T47D (cell line): ENCODE data around the gene FARP1.
A peak's percentile ranks its signal among the peaks of the same experiment; 100 is the strongest.

Experiments
- DNase-seq, 2 experiments: peaks; one replicate each; pipeline versions ENCODE4 v3.0.0 to v3.0.0-alpha.2; 2011 to 2012; ENCODE audit warnings: low read depth in 1 of 2, low spot score in 1 of 2
- JUND ChIP-seq: IDR thresholded peaks from 2 replicates; pipeline ENCODE4 v1.6.1; 2012; ENCODE audit warnings: low read depth
- in situ Hi-C: cut with HindIII; loops from 2 replicates; pipeline ENCODE4 v1.10.0; 2016; ENCODE audit warnings: low sequenced_read_pairs, low pct_unique_long_range_greater_than_20kb

The FARP1 gene

DNA sequence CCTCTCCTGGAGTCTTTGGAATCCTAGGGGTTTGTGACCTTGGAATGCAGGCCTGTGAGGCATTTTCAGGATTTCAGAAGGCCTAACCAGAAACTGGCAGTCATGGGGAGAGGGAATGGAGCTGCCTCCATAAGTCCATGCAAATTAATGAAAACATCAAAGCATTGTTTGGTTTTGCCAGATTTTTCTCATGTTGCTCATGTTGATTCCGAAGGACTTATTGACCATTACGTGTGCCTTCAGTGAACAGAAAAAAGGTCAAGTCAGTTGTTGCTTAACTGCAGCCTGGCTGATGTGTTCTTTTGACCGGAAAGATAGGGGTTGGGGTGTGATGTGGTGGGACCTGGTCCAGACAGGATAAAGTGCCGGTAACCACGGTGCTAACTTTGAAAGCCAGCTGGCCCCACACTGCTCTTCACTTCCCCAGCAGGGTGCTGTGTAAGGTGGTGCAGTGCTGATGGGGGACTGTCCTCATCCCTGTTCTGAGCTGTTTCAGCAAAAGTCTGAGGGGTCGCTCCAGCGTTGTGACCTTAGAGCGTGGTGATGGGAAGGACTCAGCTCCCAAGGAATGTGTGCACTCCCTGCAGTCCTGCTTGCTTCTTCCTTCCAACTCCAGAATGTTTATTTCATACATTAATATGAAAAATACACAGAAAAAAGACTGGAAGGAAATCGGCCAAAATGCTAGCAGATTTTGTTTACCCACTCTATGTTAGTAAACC, 30.7 kb downstream of the FARP1 start:
- DNase-seq = peak in 1 of 2 experiments; percentile 46
- no peak for TF ChIP-seq JUND
- in situ Hi-C loops = no loop called here

DNA sequence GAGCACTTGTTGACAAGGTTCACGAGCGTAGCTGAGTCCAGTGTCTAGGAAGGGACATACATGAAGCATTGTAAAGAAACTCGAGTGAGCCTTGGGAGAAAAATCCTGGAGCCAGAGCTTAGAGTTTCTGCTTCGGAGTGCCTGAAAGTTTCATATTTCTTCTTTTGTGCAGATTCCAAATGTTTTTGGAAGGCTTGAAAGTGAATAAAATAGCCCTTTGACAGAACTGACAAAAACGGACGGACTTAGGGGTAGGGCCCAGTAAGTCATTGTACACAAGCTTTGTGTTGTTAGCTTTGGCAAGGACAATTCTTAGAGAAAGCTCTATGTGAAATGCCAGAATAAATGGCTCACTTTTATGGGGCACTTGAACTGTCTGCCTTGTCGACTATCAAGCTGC, 31.4 kb downstream of the FARP1 start:
- in situ Hi-C loops = no loop called here
- TF ChIP-seq JUND = no peak
- peak in 1 of 2 experiments; percentile 18 for DNase-seq

DNA sequence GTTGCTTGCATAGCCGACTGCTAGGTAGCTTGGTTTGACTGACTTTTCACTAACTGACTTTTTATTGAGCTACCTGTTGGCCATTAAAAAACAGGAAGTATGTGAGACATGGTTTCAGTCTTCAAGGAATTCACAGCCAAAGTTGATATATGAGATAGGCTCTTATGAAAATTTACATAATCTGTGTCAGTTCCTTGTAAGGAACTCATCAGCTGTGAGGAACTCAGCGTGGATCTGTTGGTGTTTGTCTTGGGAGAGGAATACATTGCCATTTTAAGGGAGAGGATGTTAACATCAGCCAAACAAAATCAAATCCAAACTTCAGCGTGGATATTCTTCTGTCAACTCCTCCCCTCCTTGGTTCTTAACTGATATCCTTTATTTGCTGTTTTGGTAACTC, 32.1 kb downstream of the FARP1 start:
- in situ Hi-C loops = no loop called here
- TF ChIP-seq JUND = no peak
- DNase-seq = peak in 1 of 2 experiments; percentile 15

GRCh38 chr13:98175823-98176222, 32.9 kb downstream of the FARP1 start:
- TF ChIP-seq JUND = no peak
- in situ Hi-C loops = no loop called here
- DNase-seq = peak in 1 of 2 experiments; percentile 28

GRCh38 chr13:98176777-98177608, 34.1 kb downstream of the FARP1 start, which contains the start of gene RNF113B:
Gene RNF113B (minus strand): TSS chr13:98177269. CDS start chr13:98177236, 33 bp downstream.
- in situ Hi-C loops = no loop called here
- no peak for DNase-seq
- TF ChIP-seq JUND = no peak

- in situ Hi-C loops = no loop called here
- DNase-seq = no peak
- no peak for TF ChIP-seq JUND
These were observed 37.2 kb downstream of the FARP1 start for GRCh38 chr13:98180092-98180491.

- no peak for TF ChIP-seq JUND
- in situ Hi-C loops = no loop called here
- no peak for DNase-seq
These were observed 38.4 kb downstream of the FARP1 start for GRCh38 chr13:98181111-98181815.

GRCh38 chr13:98182153-98182552, 39.3 kb downstream of the FARP1 start:
- in situ Hi-C loops = no loop called here
- DNase-seq = no peak
- no peak for TF ChIP-seq JUND

DNA sequence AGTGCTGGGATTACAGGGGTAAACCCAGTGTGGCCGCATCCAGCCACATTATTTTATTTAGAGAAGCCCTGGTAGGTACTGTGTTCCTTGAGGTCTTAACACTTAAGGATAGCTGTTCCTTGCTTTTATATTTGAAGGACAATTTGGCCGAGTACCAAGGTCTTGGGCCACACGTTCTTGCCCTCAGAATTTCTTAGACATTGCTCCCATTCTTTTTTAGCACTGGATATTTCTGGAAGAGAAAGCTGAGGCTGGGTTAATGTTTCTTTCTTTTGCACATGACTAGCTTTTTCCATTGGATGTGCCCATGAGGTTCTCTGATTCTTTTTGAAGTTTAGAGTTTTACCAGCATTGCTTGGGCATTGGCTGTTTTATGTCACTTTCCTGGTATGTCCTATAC, 39.7 kb downstream of the FARP1 start:
- in situ Hi-C loops = no loop called here
- TF ChIP-seq JUND = no peak
- DNase-seq = no peak

DNA sequence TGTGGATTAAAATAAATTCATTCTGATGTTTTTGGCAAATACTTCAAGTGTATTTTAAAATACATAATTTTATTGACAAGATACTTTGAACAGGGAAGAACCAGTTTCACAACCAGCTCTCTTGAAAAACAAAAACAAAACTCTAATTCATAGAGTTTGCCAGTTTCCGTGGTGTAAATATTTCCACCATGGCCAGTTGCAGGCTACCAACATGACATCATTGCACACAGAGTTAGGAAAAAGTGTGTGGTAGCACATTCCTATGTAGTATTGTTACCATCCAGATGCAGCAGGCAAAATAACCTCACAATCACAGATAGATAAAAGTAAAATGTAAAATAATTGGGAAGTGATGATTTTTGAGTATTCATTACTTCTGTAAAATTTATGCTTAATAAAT, 41.9 kb downstream of the FARP1 start:
- TF ChIP-seq JUND = no peak
- DNase-seq = no peak
- in situ Hi-C loops = no loop called here

DNA sequence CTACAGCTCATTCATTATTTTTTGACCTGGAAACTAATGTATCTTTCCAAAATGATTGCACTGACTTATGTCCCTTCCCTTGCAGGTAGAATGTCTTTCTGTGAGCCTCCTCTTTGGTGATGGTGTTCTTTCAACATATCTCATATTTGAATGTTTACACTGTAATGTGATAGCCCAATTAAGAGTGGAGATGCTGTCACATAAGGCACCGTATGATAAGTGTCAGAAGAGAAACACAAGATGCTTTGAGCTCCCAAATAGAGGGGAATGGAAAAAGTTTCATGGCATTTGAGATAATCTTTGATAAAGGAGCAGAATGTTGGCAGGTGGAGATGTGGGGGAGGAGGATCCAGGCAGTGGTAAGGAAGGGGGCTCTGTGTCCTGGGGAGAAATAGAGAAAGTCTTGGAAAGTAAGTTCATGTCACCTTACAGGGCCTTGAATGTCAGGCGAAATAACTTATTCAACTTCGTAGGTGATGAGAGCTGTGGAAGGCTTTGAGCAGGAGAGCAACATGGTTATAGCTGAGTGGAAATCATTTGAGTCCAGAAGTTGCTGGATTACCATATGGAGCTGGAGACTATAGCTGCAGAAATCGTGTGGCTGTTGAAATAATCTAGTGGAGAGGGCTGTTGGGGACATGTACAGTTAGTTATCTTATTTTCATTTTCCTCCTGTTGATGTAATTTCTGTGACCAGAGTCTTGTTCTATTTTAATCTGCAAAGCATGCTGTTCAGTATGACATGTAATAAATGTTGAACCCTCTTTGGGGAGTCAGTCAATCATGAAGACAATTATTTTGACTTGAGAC, 44.5 kb downstream of the FARP1 start:
- DNase-seq = no peak
- no peak for TF ChIP-seq JUND
- in situ Hi-C loops = no loop called here

DNA sequence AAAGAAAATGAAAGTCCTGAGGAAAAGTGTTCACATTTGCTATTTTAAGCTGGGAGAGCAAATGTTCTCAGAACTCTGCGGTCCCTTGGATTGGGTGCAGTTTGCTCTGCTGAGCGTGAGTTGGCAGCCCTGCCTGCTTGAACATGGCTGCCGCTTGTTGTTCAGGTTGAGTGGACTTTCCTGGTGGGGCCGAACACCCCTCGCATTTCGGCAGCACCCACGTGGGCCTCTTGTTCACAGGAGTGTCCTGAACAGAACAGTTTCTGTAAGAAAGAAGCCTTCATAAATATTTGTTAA, 45.0 kb downstream of the FARP1 start:
- in situ Hi-C loops = no loop called here
- TF ChIP-seq JUND = no peak
- no peak for DNase-seq
